ENCODE measurements around the gene GNAQ. TPM values are rescaled to one million over a fixed set of nuclear protein-coding genes. Genes with fewer than 3 reads are reported as not detected.

GNAQ gene
- total and polyA plus RNA-seq, 2 of the 4 experiments (the other 2 are of a cell fraction), result 23.1 to 50.7 TPM

- Histone ChIP-seq H3K23ac (ENCODE audit: low read depth, low read length) (no peak overlapping the region), H2BK5ac (ENCODE audit: low read depth, low read length, poor library complexity, severe bottlenecking) (no peak overlapping the region), H3K27me3 (ENCODE audit: control insufficient read depth, insufficient read depth, low read length) (no peaks in the 10 kb centered on the region), H3K27ac (ENCODE audit: insufficient read depth, low read length) (no peak overlapping the region), H3K9me3 (ENCODE audit: control insufficient read depth, insufficient read depth, low read length) (no peaks in the 10 kb centered on the region), H3K4me1 (ENCODE audit: control insufficient read depth, insufficient read depth, low read length) (peaks cover 6% of the 10 kb centered on the region), H3K56ac (ENCODE audit: extremely low read depth, insufficient read depth, low read length) (no peak overlapping the region), H3K14ac (replicated peaks; ENCODE audit: low read depth, low read length) (0 out of 2 replicates have a peak overlapping the region, but pooled peaks have one; percentile 2), H4K8ac (ENCODE audit: low read depth in 2 of 2, low read length in 2 of 2) (no peak overlapping the region), H3K79me1 (ENCODE audit: low read depth in 1 of 2, low read length in 2 of 2) (peaks cover 16 to 36% of the 10 kb centered on the region in 2 experiments), H3K4me2 (ENCODE audit: low read depth, low read length) (no peak overlapping the region), H2AFZ (replicated peaks; ENCODE audit: low read length, poor library complexity) (no peak overlapping the region), H3K18ac (ENCODE audit: low read depth, low read length) (no peak overlapping the region), H2AK5ac (ENCODE audit: low read depth, low read length) (peak overlapping the region; percentile 77; the same call in 1 of the 2 replicates), H4K91ac (ENCODE audit: insufficient read depth, low read depth, low read length) (no peak overlapping the region), H3K4me3 (ENCODE audit: insufficient read depth, low read depth, low read length) (no peak overlapping the region), H2BK120ac (ENCODE audit: low read depth, low read length) (no peak overlapping the region), H3K9me1 (ENCODE audit: insufficient read depth, low read length) (peaks cover 9% of the 10 kb centered on the region), H2AK9ac (replicated peaks; ENCODE audit: low read depth, low read length, poor library complexity) (no peak overlapping the region), H4K20me1 (ENCODE audit: insufficient read depth, low read length) (peaks cover 3% of the 10 kb centered on the region; the same call in 1 of the 2 replicates), H3K36me3 (ENCODE audit: control insufficient read depth, insufficient read depth, low read length) (peaks cover 2% of the 10 kb centered on the region; the same call in 1 of the 2 replicates), H2BK20ac (ENCODE audit: low read depth, low read length) (0 out of 2 replicates have a peak overlapping the region, but pooled peaks have one; percentile 14), H3K4ac (ENCODE audit: low read depth, low read length) (peak overlapping the region; percentile 31; the same call in 1 of the 2 replicates), H4K5ac (ENCODE audit: low read depth, low read length) (no peak overlapping the region), H2BK15ac (ENCODE audit: low read depth, low read length) (no peak overlapping the region), H3K9ac (ENCODE audit: low read depth, low read length) (no peak overlapping the region)
- DNase-seq (no peak), ATAC-seq (ENCODE audit: low read depth) (no peak)
- TF ChIP-seq CTCF (conservative IDR thresholded peaks at IDR 0.05; ENCODE audit: low read depth, low read length) (no peak), BHLHE40 (IDR thresholded peaks at IDR 0.05; ENCODE audit: low read depth, low read length) (no peak), CEBPB (IDR thresholded peaks at IDR 0.05; ENCODE audit: low read depth, low read length) (no peak), RFX5 (IDR thresholded peaks at IDR 0.05; ENCODE audit: low read depth, low read length) (no peak), CHD1 (IDR thresholded peaks at IDR 0.05; ENCODE audit: low read depth, low read length) (no peak), POLR2A (IDR thresholded peaks at IDR 0.05; ENCODE audit: low read depth, low read length) (no peak), FOS (IDR thresholded peaks at IDR 0.05; ENCODE audit: low read depth, low read length) (no peak), MAFK (IDR thresholded peaks at IDR 0.05; ENCODE audit: low read depth, low read length) (no peak), NFE2L2 (IDR thresholded peaks at IDR 0.05; ENCODE audit: low read depth, low read length) (no peak)
- 100% methylated on average over 1 of the region's 4 CpGs; no CpG with 5 or more reads in 1 of the 2 experiments for WGBS, 2 experiments (ENCODE audit: extremely low coverage in 2 of 2, insufficient read length in 1 of 2)
- dilution Hi-C loops (cut with HindIII; ENCODE audit: low sequenced_read_pairs, unreplicated experiment), result no loop called here
- intact Hi-C loops (cut with micrococcal nuclease), result no loop called here
- no TSS peak for BruUV-seq (replicated peaks)
- in situ Hi-C loops (cut with MboI; ENCODE audit: low sequenced_read_pairs), result no loop called here
- CTCF ChIA-PET, result no interaction called here
- POLR2A ChIA-PET (ENCODE audit: unreplicated experiment), result no interaction called here
These were observed 206.2 kb downstream of the GNAQ start for GRCh38 chr9:77825361-77825760.

Data from IMR-90 (cell line).